ENCODE measurements around the gene PIP5K1A. TPM values are rescaled to one million over a fixed set of nuclear protein-coding genes. Genes with fewer than 3 reads are reported as not detected.

Gene PIP5K1A
- total and polyA plus RNA-seq, 2 of the 8 experiments (the other 6 are each of a cell fraction or from before 2014, with no cell fraction given), result 87.5 to 105 TPM

- TF ChIP-seq CHD7 (IDR thresholded peaks at IDR 0.05; ENCODE audit: insufficient replicate concordance, low read length) (no peak), HDAC2 (IDR thresholded peaks at IDR 0.05; ENCODE audit: borderline replicate concordance in 1 of 2, low read depth in 2 of 2, low read length in 2 of 2) (no peak), TEAD4 (IDR thresholded peaks at IDR 0.05; ENCODE audit: low read depth, low read length) (no peak), KDM4A (IDR thresholded peaks at IDR 0.05; ENCODE audit: low read depth, low read length, severe bottlenecking) (no peak), KDM1A (IDR thresholded peaks at IDR 0.05; ENCODE audit: borderline replicate concordance, low read length) (no peak), ATF2 (IDR thresholded peaks at IDR 0.05; ENCODE audit: low read length) (no peak), TAF7 (optimal IDR thresholded peaks at IDR 0.05; ENCODE audit: borderline replicate concordance, low read depth, low read length) (no peak)
These were observed 21.8 kb upstream of the PIP5K1A start (continued) for GRCh38 chr1:151176514-151177045.

Measured in H1 (cell line).